OCI-LY1 (cell line): ENCODE data around the gene CAMTA1.

Experiments used
- H2AFZ ChIP-seq: fragments of 200-600 bp; sonication (generic), shearing (Covaris generic); 2 replicates; pipeline ENCODE4 v1.6.0; 2014; ENCODE audit warnings: antibody characterized with exemption, mild to moderate bottlenecking, low read length
- H3F3A ChIP-seq: fragments of 200-600 bp; sonication (generic), shearing (Covaris generic); 2 replicates; pipeline ENCODE4 v1.6.0; 2014; ENCODE audit warnings: mild to moderate bottlenecking, antibody characterized with exemption, low read length, moderate library complexity; ENCODE audit not compliant: insufficient read depth
- H3K27ac ChIP-seq: fragments of 200-600 bp; sonication (generic); 2 replicates; pipeline ENCODE4 v1.5.1; 2014; ENCODE audit warnings: low read length, mixed run types, mild to moderate bottlenecking, low read depth; ENCODE audit not compliant: poor library complexity, severe bottlenecking
- H3K27me3 ChIP-seq: fragments of 200-600 bp; sonication (generic); 2 replicates; pipeline ENCODE4 v1.6.0; 2014; ENCODE audit warnings: antibody characterized with exemption, mild to moderate bottlenecking, low read length, moderate library complexity; ENCODE audit not compliant: insufficient read depth
- H3K36me3 ChIP-seq: fragments of 200-600 bp; sonication (generic); 2 replicates; pipeline ENCODE4 v1.6.1; 2014; ENCODE audit warnings: mild to moderate bottlenecking, antibody characterized with exemption, low read length, moderate library complexity, mixed read lengths; ENCODE audit not compliant: insufficient read depth
- H3K4me1 ChIP-seq: fragments of 200-600 bp; sonication (generic); 2 replicates; pipeline ENCODE4 v1.5.1; 2014; ENCODE audit warnings: mild to moderate bottlenecking, low read length, moderate library complexity; ENCODE audit not compliant: insufficient read depth, severe bottlenecking
- H3K4me2 ChIP-seq: fragments of 200-600 bp; sonication (generic), shearing (Covaris generic); 2 replicates; pipeline ENCODE4 v1.6.1; 2014; ENCODE audit warnings: low read length
- H3K4me3 ChIP-seq: fragments of 200-600 bp; sonication (generic); 2 replicates; pipeline ENCODE4 v1.5.1; 2014; ENCODE audit warnings: low read length, low read depth, mild to moderate bottlenecking, mixed read lengths; ENCODE audit not compliant: poor library complexity, severe bottlenecking
- H3K79me2 ChIP-seq: fragments of 200-600 bp; shearing (Covaris generic); 2 replicates; pipeline ENCODE4 v1.6.1; 2016; ENCODE audit warnings: mixed run types, low read length, mixed read lengths; ENCODE audit not compliant: insufficient read depth
- H3K9ac ChIP-seq: fragments of 200-600 bp; sonication (generic), shearing (Covaris generic); 2 replicates; pipeline ENCODE4 v1.6.1; 2014; ENCODE audit warnings: mild to moderate bottlenecking, low read length, mixed read lengths
- H3K9me2 ChIP-seq: fragments of 200-600 bp; sonication (generic), shearing (Covaris generic); 2 replicates; pipeline ENCODE4 v1.6.1; 2014; ENCODE audit warnings: low read depth, mild to moderate bottlenecking, low read length, mixed read lengths
- H3K9me3 ChIP-seq: fragments of 200-600 bp; shearing (Covaris generic); 2 replicates; pipeline ENCODE4 v1.6.1; 2014; ENCODE audit warnings: low read length, mixed read lengths
- H4K20me1 ChIP-seq: fragments of 200-600 bp; sonication (generic), shearing (Covaris generic); 2 replicates; pipeline ENCODE4 v1.6.0; 2016; ENCODE audit warnings: mild to moderate bottlenecking, low read length; ENCODE audit not compliant: insufficient read depth
- EZH2 ChIP-seq: fragments of 200-600 bp; sonication (generic), shearing (Covaris generic); IDR thresholded peaks from 2 replicates; pipeline ENCODE4 v1.8.0; 2017; ENCODE audit warnings: borderline replicate concordance, mixed run types, mild to moderate bottlenecking, antibody characterized with exemption, low read length, moderate library complexity, mixed read lengths
- TF ChIP-seq, protein P1 (sequence below): fragments of 200-600 bp; sonication (generic), shearing (Covaris generic); IDR thresholded peaks from 2 replicates; pipeline ENCODE4 v1.5.1; 2017; ENCODE audit warnings: mild to moderate bottlenecking, antibody characterized with exemption, low read length, moderate library complexity, mixed read lengths

CAMTA1 gene

DNA sequence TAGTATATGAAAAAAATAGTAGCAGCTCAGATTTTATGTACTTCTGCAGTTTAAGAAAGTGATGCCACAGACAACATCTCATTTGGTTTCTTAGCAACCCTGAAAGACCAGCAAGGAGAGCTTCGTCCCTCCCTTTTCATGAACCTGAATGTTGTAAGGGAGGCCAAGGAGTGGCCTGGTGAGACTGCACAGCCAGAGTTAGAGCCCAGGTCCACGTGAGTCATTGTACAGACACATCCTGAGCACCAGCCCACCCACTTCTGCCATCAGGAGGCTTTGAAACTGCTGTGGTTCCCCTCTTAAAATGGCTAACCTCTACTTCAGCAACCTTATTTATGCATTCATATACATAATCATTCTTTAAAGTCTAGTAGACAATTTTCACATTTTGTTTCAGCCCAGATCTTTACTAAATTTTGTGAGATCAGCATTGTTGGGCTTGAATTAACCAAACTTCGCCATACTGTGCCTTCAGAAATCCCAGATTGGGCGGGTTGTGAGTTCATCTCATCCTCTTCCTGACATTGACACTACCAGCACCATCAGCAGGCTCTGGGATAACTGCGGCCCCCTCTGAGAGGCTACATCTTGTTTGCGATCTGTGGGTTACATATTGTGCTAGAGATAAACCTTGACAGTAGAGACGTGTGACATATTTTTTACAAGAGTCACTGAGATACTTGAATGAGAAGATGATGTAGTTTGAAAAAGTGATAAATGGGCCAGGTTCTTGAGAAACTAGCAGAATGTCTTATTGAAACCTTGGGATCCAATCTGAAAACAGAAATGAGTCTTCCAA lies 106.7 kb downstream of the CAMTA1 start:
- H3K36me3 ChIP-seq, result no peaks in the 10 kb centered on the region
- H3K4me1 ChIP-seq, result no peaks in the 10 kb centered on the region
- no peaks in the 10 kb centered on the region for H3K9me3 ChIP-seq
- no peak overlapping the region for H2AFZ ChIP-seq
- no peaks in the 10 kb centered on the region for H3K79me2 ChIP-seq
- no peaks in the 10 kb centered on the region for H3F3A ChIP-seq
- no peaks in the 10 kb centered on the region for H3K27me3 ChIP-seq
- no peaks in the 10 kb centered on the region for H3K9me2 ChIP-seq
- H3K4me3 ChIP-seq, result no peak overlapping the region
- H3K27ac ChIP-seq, result no peak overlapping the region
- H3K4me2 ChIP-seq, result no peak overlapping the region
- TF ChIP-seq, protein P1, sequence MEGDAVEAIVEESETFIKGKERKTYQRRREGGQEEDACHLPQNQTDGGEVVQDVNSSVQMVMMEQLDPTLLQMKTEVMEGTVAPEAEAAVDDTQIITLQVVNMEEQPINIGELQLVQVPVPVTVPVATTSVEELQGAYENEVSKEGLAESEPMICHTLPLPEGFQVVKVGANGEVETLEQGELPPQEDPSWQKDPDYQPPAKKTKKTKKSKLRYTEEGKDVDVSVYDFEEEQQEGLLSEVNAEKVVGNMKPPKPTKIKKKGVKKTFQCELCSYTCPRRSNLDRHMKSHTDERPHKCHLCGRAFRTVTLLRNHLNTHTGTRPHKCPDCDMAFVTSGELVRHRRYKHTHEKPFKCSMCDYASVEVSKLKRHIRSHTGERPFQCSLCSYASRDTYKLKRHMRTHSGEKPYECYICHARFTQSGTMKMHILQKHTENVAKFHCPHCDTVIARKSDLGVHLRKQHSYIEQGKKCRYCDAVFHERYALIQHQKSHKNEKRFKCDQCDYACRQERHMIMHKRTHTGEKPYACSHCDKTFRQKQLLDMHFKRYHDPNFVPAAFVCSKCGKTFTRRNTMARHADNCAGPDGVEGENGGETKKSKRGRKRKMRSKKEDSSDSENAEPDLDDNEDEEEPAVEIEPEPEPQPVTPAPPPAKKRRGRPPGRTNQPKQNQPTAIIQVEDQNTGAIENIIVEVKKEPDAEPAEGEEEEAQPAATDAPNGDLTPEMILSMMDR, result no peak
- TF ChIP-seq EZH2, result no peak
- H4K20me1 ChIP-seq, result no peaks in the 10 kb centered on the region
- H3K9ac ChIP-seq, result no peak overlapping the region

DNA sequence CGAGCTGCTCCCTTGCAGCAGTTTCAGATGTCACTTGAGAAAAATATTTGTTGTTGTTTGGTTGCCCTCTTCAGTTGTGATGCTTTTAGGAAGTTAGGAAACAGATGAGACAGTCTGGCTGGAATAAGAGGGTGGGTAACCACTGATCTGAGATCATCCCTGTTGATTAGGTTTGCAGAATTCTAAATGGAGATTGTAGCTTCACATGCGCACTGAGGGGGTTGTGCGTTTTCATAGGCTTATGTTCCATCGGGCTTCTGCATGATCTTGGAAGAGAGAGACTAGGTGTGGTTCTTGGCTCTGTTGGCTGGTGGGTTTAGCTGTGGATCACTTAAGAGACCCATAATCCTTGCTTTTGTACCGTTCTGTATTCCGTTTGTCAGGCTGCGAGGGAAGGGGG lies 108.1 kb downstream of the CAMTA1 start:
- Histone ChIP-seq H3K27ac (no peak overlapping the region), H3K4me3 (no peak overlapping the region), H3F3A (no peaks in the 10 kb centered on the region), H3K9me3 (no peaks in the 10 kb centered on the region), H3K4me1 (no peaks in the 10 kb centered on the region), H4K20me1 (no peaks in the 10 kb centered on the region), H3K79me2 (no peaks in the 10 kb centered on the region), H3K27me3 (no peaks in the 10 kb centered on the region), H3K9ac (no peak overlapping the region), H2AFZ (no peak overlapping the region), H3K36me3 (no peaks in the 10 kb centered on the region), H3K9me2 (no peaks in the 10 kb centered on the region), H3K4me2 (no peak overlapping the region)
- TF ChIP-seq EZH2, result no peak
- TF ChIP-seq, protein P1, result no peak

DNA sequence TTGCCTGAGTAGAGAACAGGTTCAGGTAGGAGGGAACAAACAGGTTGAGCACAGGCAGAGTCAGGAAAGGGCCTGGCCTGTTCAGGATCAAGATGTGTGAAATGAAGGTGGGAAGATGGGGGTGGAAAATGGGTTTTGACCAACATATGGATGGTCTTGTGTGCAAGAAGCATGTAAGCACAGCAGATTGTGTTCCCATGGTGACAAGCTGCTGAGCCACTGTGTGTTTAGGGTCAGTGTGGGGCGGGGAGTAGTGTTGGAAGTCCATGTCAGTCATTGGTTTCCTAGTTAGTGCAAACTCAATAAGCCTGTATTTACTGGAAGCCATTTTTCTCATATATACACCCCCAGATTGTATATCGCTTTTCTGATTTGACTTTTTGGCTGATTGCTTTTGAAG lies 111.9 kb downstream of the CAMTA1 start:
- H3K9ac ChIP-seq, result no peak overlapping the region
- H3K36me3 ChIP-seq, result no peaks in the 10 kb centered on the region
- no peaks in the 10 kb centered on the region for H3K79me2 ChIP-seq
- H3K4me3 ChIP-seq, result no peak overlapping the region
- H2AFZ ChIP-seq, result no peak overlapping the region
- no peak overlapping the region for H3K27ac ChIP-seq
- H3K4me1 ChIP-seq, result no peaks in the 10 kb centered on the region
- H4K20me1 ChIP-seq, result no peaks in the 10 kb centered on the region
- H3K27me3 ChIP-seq, result no peaks in the 10 kb centered on the region
- TF ChIP-seq, protein P1, result no peak
- no peak for TF ChIP-seq EZH2
- no peaks in the 10 kb centered on the region for H3K9me3 ChIP-seq
- H3F3A ChIP-seq, result no peaks in the 10 kb centered on the region
- no peaks in the 10 kb centered on the region for H3K9me2 ChIP-seq
- H3K4me2 ChIP-seq, result no peak overlapping the region
